HepG2 (cell line): ENCODE results near the gene TMEM235. TPM values are rescaled to one million over a fixed set of nuclear protein-coding genes. Genes with fewer than 3 reads are reported as not detected.
A peak's percentile ranks its signal among the peaks of the same experiment; 100 is the strongest.

Experiments used
- KLF9 ChIP-seq: IDR thresholded peaks from 2 replicates; pipeline ENCODE4 v1.6.1; 2016; ENCODE audit warnings: low read depth
- TRIM24 ChIP-seq: sonication (generic); formaldehyde crosslinking; IDR thresholded peaks from 2 replicates; pipeline ENCODE4 v1.8.0; 2022; ENCODE audit warnings: mild to moderate bottlenecking, missing genetic modification reagents
- ZBTB7A ChIP-seq: sonication (generic); formaldehyde crosslinking; IDR thresholded peaks from 2 replicates; pipeline ENCODE4 v1.8.0; 2022; ENCODE audit warnings: mild to moderate bottlenecking, missing genetic modification reagents
- ZNF138 ChIP-seq: sonication (generic); formaldehyde crosslinking; IDR thresholded peaks from 2 replicates; pipeline ENCODE4 v1.5.0; 2020; ENCODE audit warnings: mild to moderate bottlenecking, low read depth, missing genetic modification reagents
- ZNF264 ChIP-seq: sonication (generic); formaldehyde crosslinking; IDR thresholded peaks from 2 replicates; pipeline ENCODE4 v1.4.0; 2020; ENCODE audit warnings: missing genetic modification reagents
- ZNF556 ChIP-seq: sonication (generic); formaldehyde crosslinking; IDR thresholded peaks from 2 replicates; pipeline ENCODE4 v1.4.0; 2020; ENCODE audit warnings: mild to moderate bottlenecking, missing genetic modification reagents, borderline replicate concordance
- polyA plus RNA-seq, 8 experiments: library from polyadenylated mRNA; depleted of rRNA in 3 of 8; stranded (reverse) in 7 of 8; unstranded in 1 of 8; fragments of >200 nt; fragmentation: Illumina TruSeq in 4 of 8; extraction: Trizol in 4 of 8; gene quantifications; 2 replicates each; pipeline versions ENCODE4 v1.2.1 to v1.2.3, GENCODE V29; 2011 to 2016; ENCODE audit warnings: low read depth in 4 of 8, missing spikeins in 1 of 8, mixed read lengths in 1 of 8; ENCODE audit not compliant: insufficient read depth in 1 of 8
- total RNA-seq, 5 experiments: library from RNA; depleted of rRNA; stranded (reverse); fragments of >200 nt; fragmentation: Illumina TruSeq; extraction: Trizol; gene quantifications; 2 replicates each; pipeline ENCODE4 v1.2.3, GENCODE V29; 2016; ENCODE audit warnings: low read depth in 1 of 5
- TF ChIP-seq, protein P1 (sequence below): sonication (generic); formaldehyde crosslinking; conservative IDR thresholded peaks from 2 replicates; pipeline ENCODE4 v1.8.0; 2022; ENCODE audit warnings: missing genetic modification reagents
- TF ChIP-seq, protein P2 (sequence below): sonication (generic); formaldehyde crosslinking; IDR thresholded peaks from 2 replicates; pipeline ENCODE4 v1.4.0; 2020; ENCODE audit warnings: low read depth, mild to moderate bottlenecking, missing genetic modification reagents
- TF ChIP-seq, protein P3 (sequence below), 2 experiments: fragments of 450-650 bp in 1 of 2; sonication (generic) in 1 of 2; formaldehyde crosslinking in 1 of 2; IDR thresholded peaks; 2 replicates each; pipeline versions ENCODE4 v1.6.1 to v1.8.0; 2016 to 2022; ENCODE audit warnings: antibody characterized with exemption in 1 of 2, mild to moderate bottlenecking in 1 of 2, missing genetic modification reagents in 1 of 2
- TF ChIP-seq, protein P4 (sequence below): sonication (generic); formaldehyde crosslinking; IDR thresholded peaks from 2 replicates; pipeline ENCODE4 v1.5.0; 2020; ENCODE audit warnings: missing genetic modification reagents
- TF ChIP-seq, protein P5 (sequence below): sonication (generic); formaldehyde crosslinking; conservative IDR thresholded peaks from 2 replicates; pipeline ENCODE4 v1.8.1; 2023; ENCODE audit warnings: missing genetic modification reagents
- TF ChIP-seq, protein P6 (sequence below): sonication (generic); formaldehyde crosslinking; IDR thresholded peaks from 2 replicates; pipeline ENCODE4 v1.4.0; 2020; ENCODE audit warnings: mild to moderate bottlenecking, missing genetic modification reagents

Gene TMEM235
- total and polyA plus RNA-seq, 2 of the 13 experiments (the other 11 are each of a cell fraction or from before 2014, with no cell fraction given) = not detected

DNA sequence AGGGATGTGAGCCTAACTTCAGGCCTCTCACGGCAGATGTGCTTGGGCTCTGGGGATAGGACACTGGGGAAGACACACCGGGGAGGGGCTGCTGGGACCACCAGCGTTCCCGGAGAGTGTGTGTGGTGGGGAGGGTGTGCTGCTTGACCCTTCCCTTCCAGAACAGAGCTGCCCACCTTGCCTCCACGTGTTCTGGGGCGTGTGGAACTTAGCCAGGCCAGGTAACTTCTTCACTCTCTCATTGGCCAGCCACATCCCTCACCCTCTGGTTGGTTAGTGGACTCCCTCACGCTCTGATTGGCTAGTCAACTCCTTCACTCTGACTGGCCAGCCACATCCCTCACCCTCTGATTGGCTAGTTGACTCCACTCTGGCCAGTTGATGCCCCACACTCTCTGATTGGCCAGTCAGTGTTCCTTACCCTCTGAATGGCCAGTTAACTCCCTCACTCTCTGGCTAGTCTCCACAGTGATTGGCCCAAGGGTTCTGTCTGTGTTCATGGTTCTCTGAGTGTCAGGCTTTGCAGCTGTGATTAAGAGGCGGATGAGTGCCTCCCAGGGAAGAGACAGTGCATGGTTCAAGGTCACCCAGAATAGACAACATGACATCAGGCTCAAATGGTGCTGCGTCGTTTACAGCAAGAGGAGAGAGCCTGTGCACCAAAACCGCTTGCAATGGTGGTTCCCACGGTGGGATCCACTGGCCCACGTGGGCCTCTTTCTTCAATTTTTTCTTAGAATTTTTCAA, 10.0 kb downstream of the TMEM235 start (continued):
- TF ChIP-seq, protein P1, sequence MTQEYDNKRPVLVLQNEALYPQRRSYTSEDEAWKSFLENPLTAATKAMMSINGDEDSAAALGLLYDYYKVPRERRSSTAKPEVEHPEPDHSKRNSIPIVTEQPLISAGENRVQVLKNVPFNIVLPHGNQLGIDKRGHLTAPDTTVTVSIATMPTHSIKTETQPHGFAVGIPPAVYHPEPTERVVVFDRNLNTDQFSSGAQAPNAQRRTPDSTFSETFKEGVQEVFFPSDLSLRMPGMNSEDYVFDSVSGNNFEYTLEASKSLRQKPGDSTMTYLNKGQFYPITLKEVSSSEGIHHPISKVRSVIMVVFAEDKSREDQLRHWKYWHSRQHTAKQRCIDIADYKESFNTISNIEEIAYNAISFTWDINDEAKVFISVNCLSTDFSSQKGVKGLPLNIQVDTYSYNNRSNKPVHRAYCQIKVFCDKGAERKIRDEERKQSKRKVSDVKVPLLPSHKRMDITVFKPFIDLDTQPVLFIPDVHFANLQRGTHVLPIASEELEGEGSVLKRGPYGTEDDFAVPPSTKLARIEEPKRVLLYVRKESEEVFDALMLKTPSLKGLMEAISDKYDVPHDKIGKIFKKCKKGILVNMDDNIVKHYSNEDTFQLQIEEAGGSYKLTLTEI (CRISPR knock-in tag) = no peak
- TF ChIP-seq, protein P2, sequence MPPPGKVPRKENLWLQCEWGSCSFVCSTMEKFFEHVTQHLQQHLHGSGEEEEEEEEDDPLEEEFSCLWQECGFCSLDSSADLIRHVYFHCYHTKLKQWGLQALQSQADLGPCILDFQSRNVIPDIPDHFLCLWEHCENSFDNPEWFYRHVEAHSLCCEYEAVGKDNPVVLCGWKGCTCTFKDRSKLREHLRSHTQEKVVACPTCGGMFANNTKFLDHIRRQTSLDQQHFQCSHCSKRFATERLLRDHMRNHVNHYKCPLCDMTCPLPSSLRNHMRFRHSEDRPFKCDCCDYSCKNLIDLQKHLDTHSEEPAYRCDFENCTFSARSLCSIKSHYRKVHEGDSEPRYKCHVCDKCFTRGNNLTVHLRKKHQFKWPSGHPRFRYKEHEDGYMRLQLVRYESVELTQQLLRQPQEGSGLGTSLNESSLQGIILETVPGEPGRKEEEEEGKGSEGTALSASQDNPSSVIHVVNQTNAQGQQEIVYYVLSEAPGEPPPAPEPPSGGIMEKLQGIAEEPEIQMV (CRISPR knock-in tag) = peak; percentile 26; the same call in 1 of the 2 replicates
- no peak for TF ChIP-seq TRIM24
- no peak for TF ChIP-seq ZNF138 (CRISPR knock-in tag)
- no peak for TF ChIP-seq ZNF264 (CRISPR knock-in tag)
- TF ChIP-seq, protein P3, sequence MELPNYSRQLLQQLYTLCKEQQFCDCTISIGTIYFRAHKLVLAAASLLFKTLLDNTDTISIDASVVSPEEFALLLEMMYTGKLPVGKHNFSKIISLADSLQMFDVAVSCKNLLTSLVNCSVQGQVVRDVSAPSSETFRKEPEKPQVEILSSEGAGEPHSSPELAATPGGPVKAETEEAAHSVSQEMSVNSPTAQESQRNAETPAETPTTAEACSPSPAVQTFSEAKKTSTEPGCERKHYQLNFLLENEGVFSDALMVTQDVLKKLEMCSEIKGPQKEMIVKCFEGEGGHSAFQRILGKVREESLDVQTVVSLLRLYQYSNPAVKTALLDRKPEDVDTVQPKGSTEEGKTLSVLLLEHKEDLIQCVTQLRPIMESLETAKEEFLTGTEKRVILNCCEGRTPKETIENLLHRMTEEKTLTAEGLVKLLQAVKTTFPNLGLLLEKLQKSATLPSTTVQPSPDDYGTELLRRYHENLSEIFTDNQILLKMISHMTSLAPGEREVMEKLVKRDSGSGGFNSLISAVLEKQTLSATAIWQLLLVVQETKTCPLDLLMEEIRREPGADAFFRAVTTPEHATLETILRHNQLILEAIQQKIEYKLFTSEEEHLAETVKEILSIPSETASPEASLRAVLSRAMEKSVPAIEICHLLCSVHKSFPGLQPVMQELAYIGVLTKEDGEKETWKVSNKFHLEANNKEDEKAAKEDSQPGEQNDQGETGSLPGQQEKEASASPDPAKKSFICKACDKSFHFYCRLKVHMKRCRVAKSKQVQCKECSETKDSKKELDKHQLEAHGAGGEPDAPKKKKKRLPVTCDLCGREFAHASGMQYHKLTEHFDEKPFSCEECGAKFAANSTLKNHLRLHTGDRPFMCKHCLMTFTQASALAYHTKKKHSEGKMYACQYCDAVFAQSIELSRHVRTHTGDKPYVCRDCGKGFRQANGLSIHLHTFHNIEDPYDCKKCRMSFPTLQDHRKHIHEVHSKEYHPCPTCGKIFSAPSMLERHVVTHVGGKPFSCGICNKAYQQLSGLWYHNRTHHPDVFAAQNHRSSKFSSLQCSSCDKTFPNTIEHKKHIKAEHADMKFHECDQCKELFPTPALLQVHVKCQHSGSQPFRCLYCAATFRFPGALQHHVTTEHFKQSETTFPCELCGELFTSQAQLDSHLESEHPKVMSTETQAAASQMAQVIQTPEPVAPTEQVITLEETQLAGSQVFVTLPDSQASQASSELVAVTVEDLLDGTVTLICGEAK (IDR thresholded peaks at IDR 0.05) = no peak
- TF ChIP-seq, protein P3 (CRISPR knock-in tag; IDR thresholded peaks at IDR 0.05) = no peak
- no peak for TF ChIP-seq ZNF556 (CRISPR knock-in tag)
- no peak; the same call in 1 of the 2 replicates for TF ChIP-seq ZBTB7A
- TF ChIP-seq, protein P4, sequence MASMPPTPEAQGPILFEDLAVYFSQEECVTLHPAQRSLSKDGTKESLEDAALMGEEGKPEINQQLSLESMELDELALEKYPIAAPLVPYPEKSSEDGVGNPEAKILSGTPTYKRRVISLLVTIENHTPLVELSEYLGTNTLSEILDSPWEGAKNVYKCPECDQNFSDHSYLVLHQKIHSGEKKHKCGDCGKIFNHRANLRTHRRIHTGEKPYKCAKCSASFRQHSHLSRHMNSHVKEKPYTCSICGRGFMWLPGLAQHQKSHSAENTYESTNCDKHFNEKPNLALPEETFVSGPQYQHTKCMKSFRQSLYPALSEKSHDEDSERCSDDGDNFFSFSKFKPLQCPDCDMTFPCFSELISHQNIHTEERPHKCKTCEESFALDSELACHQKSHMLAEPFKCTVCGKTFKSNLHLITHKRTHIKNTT (CRISPR knock-in tag) = no peak
- TF ChIP-seq KLF9 (CRISPR knock-in tag) = no peak
- TF ChIP-seq, protein P5, sequence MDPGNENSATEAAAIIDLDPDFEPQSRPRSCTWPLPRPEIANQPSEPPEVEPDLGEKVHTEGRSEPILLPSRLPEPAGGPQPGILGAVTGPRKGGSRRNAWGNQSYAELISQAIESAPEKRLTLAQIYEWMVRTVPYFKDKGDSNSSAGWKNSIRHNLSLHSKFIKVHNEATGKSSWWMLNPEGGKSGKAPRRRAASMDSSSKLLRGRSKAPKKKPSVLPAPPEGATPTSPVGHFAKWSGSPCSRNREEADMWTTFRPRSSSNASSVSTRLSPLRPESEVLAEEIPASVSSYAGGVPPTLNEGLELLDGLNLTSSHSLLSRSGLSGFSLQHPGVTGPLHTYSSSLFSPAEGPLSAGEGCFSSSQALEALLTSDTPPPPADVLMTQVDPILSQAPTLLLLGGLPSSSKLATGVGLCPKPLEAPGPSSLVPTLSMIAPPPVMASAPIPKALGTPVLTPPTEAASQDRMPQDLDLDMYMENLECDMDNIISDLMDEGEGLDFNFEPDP (CRISPR knock-in tag) = no peak
- TF ChIP-seq, protein P6, sequence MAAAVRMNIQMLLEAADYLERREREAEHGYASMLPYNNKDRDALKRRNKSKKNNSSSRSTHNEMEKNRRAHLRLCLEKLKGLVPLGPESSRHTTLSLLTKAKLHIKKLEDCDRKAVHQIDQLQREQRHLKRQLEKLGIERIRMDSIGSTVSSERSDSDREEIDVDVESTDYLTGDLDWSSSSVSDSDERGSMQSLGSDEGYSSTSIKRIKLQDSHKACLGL (CRISPR knock-in tag) = 0 out of 2 replicates have a peak, but pooled peaks have one; percentile 73
